Mammary epithelial cell (primary cell): Measurements from ENCODE around the gene MUC21.
"Not testable (repeated sequence)": the region's sequence is repeated elsewhere in the genome, so short reads cannot be mapped to it uniquely, and the experiment has no call there.

Experiments
- EZH2 ChIP-seq: IDR thresholded peaks from 2 replicates; pipeline ENCODE4 v1.6.1; 2012; ENCODE audit warnings: low read length, inconsistent platforms, borderline replicate concordance
- TF ChIP-seq, protein P1 (sequence below), 2 donors: IDR thresholded peaks in 1 of 2; conservative IDR thresholded peaks in 1 of 2; 2 replicates each; pipeline ENCODE4 v1.5.1; 2011 to 2012; ENCODE audit warnings: inconsistent platforms in 2 of 2, low read length in 2 of 2, mild to moderate bottlenecking in 2 of 2, control low read depth in 1 of 2, low read depth in 1 of 2; ENCODE audit not compliant: insufficient read depth in 1 of 2; ENCODE audit errors: extremely low read depth in 1 of 2

DNA sequence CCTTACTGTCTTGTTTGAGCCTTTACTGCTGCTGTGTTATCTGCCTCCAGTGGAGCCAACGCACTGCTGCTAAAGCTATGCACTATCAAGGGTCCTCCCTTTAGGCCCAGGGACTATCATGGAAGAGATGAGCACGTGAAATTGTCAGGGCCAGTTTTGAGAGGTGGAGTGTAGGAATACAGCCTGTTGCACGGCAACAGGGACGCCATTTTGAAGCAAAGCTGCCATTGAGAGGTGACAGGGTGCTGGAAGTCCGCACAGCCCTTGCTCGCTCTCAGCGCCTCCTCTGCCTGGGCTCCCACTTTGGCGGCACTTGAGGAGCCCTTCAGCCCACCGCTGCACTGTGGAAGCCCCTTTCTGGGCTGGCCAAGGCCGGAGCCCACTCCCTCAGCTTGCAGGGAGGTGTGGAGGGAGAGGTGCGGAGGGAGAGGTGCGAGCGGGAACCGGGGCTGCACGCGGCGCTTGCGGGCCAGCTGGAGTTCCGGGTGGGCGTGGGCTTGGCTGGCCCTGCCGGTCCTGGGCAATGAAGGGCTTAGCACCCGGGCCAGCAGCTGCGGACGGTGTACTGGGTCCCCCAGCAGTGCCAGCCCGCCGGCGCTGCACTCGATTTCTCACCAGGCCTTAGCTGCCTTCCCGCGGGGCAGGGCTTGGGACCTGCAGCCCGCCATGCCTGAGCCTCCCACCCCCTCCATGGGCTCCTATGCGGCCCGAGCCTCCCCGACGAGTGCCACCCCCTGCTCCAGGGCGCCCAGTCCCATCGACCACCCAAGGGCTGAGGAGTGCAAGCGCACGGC, 16.7 kb downstream of the MUC21 start:
- TF ChIP-seq, protein P1, sequence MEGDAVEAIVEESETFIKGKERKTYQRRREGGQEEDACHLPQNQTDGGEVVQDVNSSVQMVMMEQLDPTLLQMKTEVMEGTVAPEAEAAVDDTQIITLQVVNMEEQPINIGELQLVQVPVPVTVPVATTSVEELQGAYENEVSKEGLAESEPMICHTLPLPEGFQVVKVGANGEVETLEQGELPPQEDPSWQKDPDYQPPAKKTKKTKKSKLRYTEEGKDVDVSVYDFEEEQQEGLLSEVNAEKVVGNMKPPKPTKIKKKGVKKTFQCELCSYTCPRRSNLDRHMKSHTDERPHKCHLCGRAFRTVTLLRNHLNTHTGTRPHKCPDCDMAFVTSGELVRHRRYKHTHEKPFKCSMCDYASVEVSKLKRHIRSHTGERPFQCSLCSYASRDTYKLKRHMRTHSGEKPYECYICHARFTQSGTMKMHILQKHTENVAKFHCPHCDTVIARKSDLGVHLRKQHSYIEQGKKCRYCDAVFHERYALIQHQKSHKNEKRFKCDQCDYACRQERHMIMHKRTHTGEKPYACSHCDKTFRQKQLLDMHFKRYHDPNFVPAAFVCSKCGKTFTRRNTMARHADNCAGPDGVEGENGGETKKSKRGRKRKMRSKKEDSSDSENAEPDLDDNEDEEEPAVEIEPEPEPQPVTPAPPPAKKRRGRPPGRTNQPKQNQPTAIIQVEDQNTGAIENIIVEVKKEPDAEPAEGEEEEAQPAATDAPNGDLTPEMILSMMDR (conservative IDR thresholded peaks at IDR 0.05 in 1 of 2, IDR thresholded peaks at IDR 0.05 in 1 of 2; ENCODE audit: extremely low read depth in 1 of 2, insufficient read depth in 1 of 2, low read depth in 1 of 2, low read length in 2 of 2), result not testable (repeated sequence)
- not testable (repeated sequence) for TF ChIP-seq EZH2
